ENCODE results near the gene IRAK1. TPM values are rescaled to one million over a fixed set of nuclear protein-coding genes. Genes with fewer than 3 reads are reported as not detected.

IRAK1 gene
- total RNA-seq, 1 donor from 2014 or later, result 89.4 TPM

GRCh38 chrX:153970357-153971123, 49.2 kb downstream of the IRAK1 start:
- H3K27me3 ChIP-seq, result no peaks in the 10 kb centered on the region
- H3K9me3 ChIP-seq, result no peaks in the 10 kb centered on the region
- H3K36me3 ChIP-seq, result no peaks in the 10 kb centered on the region
- DNase-seq (no peak), ATAC-seq (peak; percentile 2)
- H3K4me1 ChIP-seq, result peaks cover 46% of the 10 kb centered on the region
- peak overlapping the region; percentile 68 for H3K4me3 ChIP-seq
- TF ChIP-seq CTCF (IDR thresholded peaks at IDR 0.05), result no peak
- intact Hi-C loops (cut with DNase I), result no loop called here
- peak overlapping the region; percentile 98 for H3K27ac ChIP-seq

- intact Hi-C loops (cut with DNase I), result no loop called here
- DNase-seq, result no peak
- Histone ChIP-seq H3K36me3 (no peaks in the 10 kb centered on the region), H3K27me3 (no peaks in the 10 kb centered on the region), H3K4me1 (peaks cover 47% of the 10 kb centered on the region), H3K4me3 (peak overlapping the region; percentile 68), H3K9me3 (no peaks in the 10 kb centered on the region), H3K27ac (peak overlapping the region; percentile 65)
- ATAC-seq, result no peak
- no peak for TF ChIP-seq CTCF (IDR thresholded peaks at IDR 0.05)
Measured at GRCh38 chrX:153969904-153970356, 49.8 kb downstream of the IRAK1 start.

GRCh38 chrX:153969125-153969903, 50.4 kb downstream of the IRAK1 start:
- Histone ChIP-seq H3K9me3 (no peaks in the 10 kb centered on the region), H3K4me1 (peaks cover 42% of the 10 kb centered on the region), H3K4me3 (peak overlapping the region; percentile 68), H3K27me3 (no peaks in the 10 kb centered on the region), H3K36me3 (no peaks in the 10 kb centered on the region), H3K27ac (peak overlapping the region; percentile 65)
- TF ChIP-seq CTCF (IDR thresholded peaks at IDR 0.05), result no peak
- ATAC-seq, result no peak
- intact Hi-C loops (cut with DNase I), result no loop called here
- no peak for DNase-seq

GRCh38 chrX:153968754-153969124, 51.0 kb downstream of the IRAK1 start:
- no peak for TF ChIP-seq CTCF (IDR thresholded peaks at IDR 0.05)
- Histone ChIP-seq H3K4me3 (peak overlapping the region; percentile 68), H3K27ac (peak overlapping the region; percentile 65), H3K9me3 (no peaks in the 10 kb centered on the region), H3K4me1 (peaks cover 36% of the 10 kb centered on the region), H3K27me3 (no peaks in the 10 kb centered on the region), H3K36me3 (no peaks in the 10 kb centered on the region)
- intact Hi-C loops (cut with DNase I), result no loop called here
- no peak for ATAC-seq
- no peak for DNase-seq

- H3K27ac ChIP-seq, result peak overlapping the region; percentile 65
- no peaks in the 10 kb centered on the region for H3K27me3 ChIP-seq
- DNase-seq, result no peak
- intact Hi-C loops (cut with DNase I), result no loop called here
- peaks cover 34% of the 10 kb centered on the region for H3K4me1 ChIP-seq
- H3K36me3 ChIP-seq, result peaks cover 1% of the 10 kb centered on the region
- ATAC-seq, result no peak
- TF ChIP-seq CTCF (IDR thresholded peaks at IDR 0.05), result no peak
- peak overlapping the region; percentile 68 for H3K4me3 ChIP-seq
- no peaks in the 10 kb centered on the region for H3K9me3 ChIP-seq
Measured at GRCh38 chrX:153968255-153968654, 51.4 kb downstream of the IRAK1 start.
